ENCODE data around the gene DGKG. TPM values are rescaled to one million over a fixed set of nuclear protein-coding genes. Genes with fewer than 3 reads are reported as not detected.

Gene DGKG
- total RNA-seq, 4 donors from 2014 or later = 1.2 to 13.7 (median 2.1) TPM

GRCh38 chr3:186320862-186321568 lies 41.0 kb downstream of the DGKG start:
- Histone ChIP-seq H3K27ac (no peak overlapping the region), H3K27me3 (peaks cover 0 to 6% (median 0%) of the 10 kb centered on the region in 4 donors), H3K4me3 (no peak overlapping the region), H3K4me1 (no peaks in the 10 kb centered on the region), H3K9me3 (no peaks in the 10 kb centered on the region), H3K36me3 (no peaks in the 10 kb centered on the region)
- DNase-seq = no peak
- 25 to 34% methylated on average over 4 of the region's 4 CpGs for WGBS, 2 donors
- TF ChIP-seq CTCF (IDR thresholded peaks at IDR 0.05) (no peak), POLR2A (IDR thresholded peaks at IDR 0.05) (no peak)
- intact Hi-C loops (cut with DNase I) = no loop called here

- no peak for DNase-seq
- Histone ChIP-seq H3K4me1 (no peaks in the 10 kb centered on the region), H3K9me3 (no peaks in the 10 kb centered on the region), H3K4me3 (no peak overlapping the region), H3K27me3 (peaks cover 0 to 3% (median 0%) of the 10 kb centered on the region in 4 donors), H3K27ac (no peak overlapping the region), H3K36me3 (no peaks in the 10 kb centered on the region)
- intact Hi-C loops (cut with DNase I) = no loop called here
- WGBS, 2 donors = 83 to 87% methylated on average over 7 of the region's 7 CpGs
- no peak for TF ChIP-seq POLR2A (IDR thresholded peaks at IDR 0.05)
- TF ChIP-seq CTCF (IDR thresholded peaks at IDR 0.05) = no peak
These were observed 42.1 kb downstream of the DGKG start for GRCh38 chr3:186319945-186320344.

GRCh38 chr3:186318135-186318534 lies 43.9 kb downstream of the DGKG start:
- Histone ChIP-seq H3K4me3 (no peak overlapping the region), H3K27me3 (peaks cover 0 to 3% (median 0%) of the 10 kb centered on the region in 4 donors), H3K9me3 (no peaks in the 10 kb centered on the region), H3K27ac (no peak overlapping the region), H3K4me1 (no peaks in the 10 kb centered on the region), H3K36me3 (no peaks in the 10 kb centered on the region)
- intact Hi-C loops (cut with DNase I) = no loop called here
- TF ChIP-seq CTCF (IDR thresholded peaks at IDR 0.05) (no peak), POLR2A (IDR thresholded peaks at IDR 0.05) (no peak)
- WGBS, 2 donors = 67% methylated on average over 4 of the region's 4 CpGs
- no peak for DNase-seq

- H3K36me3 ChIP-seq = no peaks in the 10 kb centered on the region
These were observed 44.6 kb downstream of the DGKG start for GRCh38 chr3:186317478-186317877.

More at GRCh38 chr3:186317478-186317877, 44.6 kb downstream of the DGKG start:
- WGBS, 2 donors = 78 to 93% methylated on average over 5 to 6 of the region's 7 CpGs
- intact Hi-C loops (cut with DNase I) = no loop called here
- H3K27ac ChIP-seq = no peak overlapping the region
- no peak for DNase-seq
- no peaks in the 10 kb centered on the region for H3K4me1 ChIP-seq
- no peaks in the 10 kb centered on the region for H3K9me3 ChIP-seq
- peaks cover 0 to 3% (median 0%) of the 10 kb centered on the region in 4 donors for H3K27me3 ChIP-seq
- no peak for TF ChIP-seq CTCF (IDR thresholded peaks at IDR 0.05)
- no peak for TF ChIP-seq POLR2A (IDR thresholded peaks at IDR 0.05)
- no peak overlapping the region for H3K4me3 ChIP-seq
